SK-N-SH (cell line): ENCODE results near the gene MVB12B. TPM values are rescaled to one million over a fixed set of nuclear protein-coding genes. Genes with fewer than 3 reads are reported as not detected.

Experiments
- CTCF ChIA-PET: fragments of 300-600, 350-600 bp; formaldehyde crosslinking; extraction: SDS; loops from one replicate; lab custom pipeline; 2021; lab: Yijun Ruan, JAX
- POLR2A ChIA-PET: fragments of 350-600 bp; sonication (Branson Sonifier 250); formaldehyde crosslinking; extraction: SDS; loops from one replicate; lab custom pipeline; 2020; ENCODE audit warnings: antibody characterized with exemption, inconsistent platforms; lab: Yijun Ruan, JAX
- DNase-seq: peaks from one replicate; pipeline ENCODE4 v3.0.0; 2012
- H2AFZ ChIP-seq: fragments of 200-600 bp; sonication (generic); 2 replicates; pipeline ENCODE4 v1.8.1; 2016; ENCODE audit warnings: antibody characterized with exemption, mild to moderate bottlenecking, low read depth
- H3F3A ChIP-seq: fragments of 200-600 bp; sonication (generic); replicated peaks from 2 replicates; pipeline ENCODE3; 2016; ENCODE audit warnings: antibody characterized with exemption, mild to moderate bottlenecking; ENCODE audit not compliant: insufficient read depth
- H3K27ac ChIP-seq, 2 experiments: fragments of 200-500 bp in 1 of 2; fragments of 200-600 bp in 1 of 2; sonication (Bioruptor generic) in 1 of 2; sonication (generic), shearing (Covaris generic) in 1 of 2; 2 replicates each; pipeline versions ENCODE4 v1.5.1 to v1.6.1; 2014 to 2016; ENCODE audit warnings: low read depth in 2 of 2, inconsistent platforms in 1 of 2, low read length in 1 of 2, mild to moderate bottlenecking in 1 of 2, mixed read lengths in 1 of 2
- H3K27me3 ChIP-seq: fragments of 200-600 bp; sonication (generic), shearing (Covaris generic); 2 replicates; pipeline ENCODE4 v1.6.1; 2016; ENCODE audit warnings: mixed run types; ENCODE audit not compliant: insufficient read depth
- H3K36me3 ChIP-seq, 2 experiments: fragments of 200-500 bp in 1 of 2; fragments of 200-600 bp in 1 of 2; sonication (Bioruptor generic) in 1 of 2; sonication (generic) in 1 of 2; replicated peaks in 1 of 2; 2 replicates each; pipeline versions ENCODE3 to v1.5.1; 2014 to 2016; ENCODE audit warnings: low read length in 1 of 2, mild to moderate bottlenecking in 1 of 2; ENCODE audit not compliant: insufficient read depth in 2 of 2, control insufficient read depth in 1 of 2
- H3K4me1 ChIP-seq, 2 experiments: fragments of 200-500 bp in 1 of 2; fragments of 200-600 bp in 1 of 2; sonication (Bioruptor generic) in 1 of 2; sonication (generic), shearing (Covaris generic) in 1 of 2; 2 replicates each; pipeline versions ENCODE4 v1.5.1 to v1.6.1; 2014 to 2016; ENCODE audit warnings: low read depth in 1 of 2, low read length in 1 of 2, mixed run types in 1 of 2; ENCODE audit not compliant: insufficient read depth in 2 of 2, control insufficient read depth in 1 of 2
- H3K4me2 ChIP-seq: fragments of 200-600 bp; sonication (generic), shearing (Covaris generic); 2 replicates; pipeline ENCODE4 v1.6.1; 2017; ENCODE audit warnings: mixed run types
- H3K4me3 ChIP-seq, 2 experiments: fragments of 200-500 bp in 1 of 2; fragments of 200-600 bp in 1 of 2; sonication (Bioruptor generic) in 1 of 2; sonication (generic), shearing (Covaris generic) in 1 of 2; 2 replicates each; pipeline versions ENCODE4 v1.5.1 to v1.8.1; 2014 to 2016; ENCODE audit warnings: low read depth in 2 of 2, inconsistent platforms in 1 of 2, low read length in 1 of 2, mild to moderate bottlenecking in 1 of 2, mixed read lengths in 1 of 2, moderate library complexity in 1 of 2
- H3K79me2 ChIP-seq: fragments of 200-600 bp; sonication (generic); 2 replicates; pipeline ENCODE4 v1.8.1; 2017; ENCODE audit warnings: mild to moderate bottlenecking; ENCODE audit not compliant: insufficient read depth
- H3K9ac ChIP-seq: fragments of 200-600 bp; sonication (generic); 2 replicates; pipeline ENCODE4 v1.6.1; 2017; ENCODE audit warnings: mixed run types
- H3K9me2 ChIP-seq: fragments of 200-600 bp; sonication (generic); 2 replicates; pipeline ENCODE4 v1.6.1; 2017; ENCODE audit warnings: mixed run types
- H3K9me3 ChIP-seq: fragments of 200-600 bp; sonication (generic); 2 replicates; pipeline ENCODE4 v1.6.1; 2017; ENCODE audit warnings: mixed run types, mild to moderate bottlenecking, moderate library complexity
- H4K20me1 ChIP-seq: fragments of 200-600 bp; sonication (generic); 2 replicates; pipeline ENCODE4 v1.6.1; 2017; ENCODE audit warnings: mild to moderate bottlenecking, mixed run types; ENCODE audit not compliant: insufficient read depth
- CHD2 ChIP-seq: fragments of 150-350 bp; IDR thresholded peaks from 2 replicates; pipeline ENCODE4 v1.6.1; 2018; ENCODE audit warnings: low read length; ENCODE audit not compliant: partially characterized antibody
- ELF1 ChIP-seq: IDR thresholded peaks from 2 replicates; pipeline ENCODE4 v1.4.0; 2012
- FOSL2 ChIP-seq: IDR thresholded peaks from 2 replicates; pipeline ENCODE4 v1.4.0; 2012; ENCODE audit warnings: low read depth, mild to moderate bottlenecking, moderate library complexity, borderline replicate concordance
- GABPA ChIP-seq: IDR thresholded peaks from 2 replicates; pipeline ENCODE4 v1.4.0; 2012; ENCODE audit warnings: low read depth, mild to moderate bottlenecking
- IRF3 ChIP-seq: fragments of 150-350 bp; IDR thresholded peaks from 2 replicates; pipeline ENCODE4 v1.6.1; 2016; ENCODE audit warnings: mild to moderate bottlenecking, low read depth, low read length
- JUND ChIP-seq: IDR thresholded peaks from 2 replicates; pipeline ENCODE4 v1.4.0; 2012
- MEF2A ChIP-seq: IDR thresholded peaks from 2 replicates; pipeline ENCODE4 v1.4.0; 2012; ENCODE audit warnings: low read depth, borderline replicate concordance
- MXI1 ChIP-seq: IDR thresholded peaks from 2 replicates; pipeline ENCODE4 v1.6.1; 2012; ENCODE audit warnings: mild to moderate bottlenecking, low read depth, low read length, improper control_type of control experiment
- NFIC ChIP-seq: IDR thresholded peaks from 2 replicates; pipeline ENCODE4 v1.4.0; 2012; ENCODE audit warnings: borderline replicate concordance
- NRF1 ChIP-seq: IDR thresholded peaks from 2 replicates; pipeline ENCODE4 v1.6.1; 2012; ENCODE audit warnings: low read depth, mild to moderate bottlenecking, low read length
- PBX3 ChIP-seq: IDR thresholded peaks from 2 replicates; pipeline ENCODE4; 2012
- REST ChIP-seq: IDR thresholded peaks from 2 replicates; pipeline ENCODE4 v1.6.1; 2012; ENCODE audit warnings: mild to moderate bottlenecking, low read depth, low read length, moderate library complexity
- RXRA ChIP-seq: IDR thresholded peaks from 2 replicates; pipeline ENCODE4 v1.4.0; 2012; ENCODE audit warnings: low read depth, mild to moderate bottlenecking, borderline replicate concordance
- SIN3A ChIP-seq: IDR thresholded peaks from 2 replicates; pipeline ENCODE4 v1.6.1; 2012; ENCODE audit warnings: low read depth, mild to moderate bottlenecking, low read length, moderate library complexity, borderline replicate concordance
- SMC3 ChIP-seq: IDR thresholded peaks from 2 replicates; pipeline ENCODE4 v1.6.1; 2012; ENCODE audit warnings: low read depth, low read length, improper control_type of control experiment
- WGBS: methylation state at CpG from one replicate; pipeline ENCODE4 v1.1.6; 2017; ENCODE audit warnings: low lambda C conversion rate; 5-methylcytosine and 5-hydroxymethylcytosine counted together
- polyA plus RNA-seq, 3 experiments: library from polyadenylated mRNA; depleted of rRNA; stranded (reverse); fragments of >200 nt; gene quantifications; 2 replicates each; pipeline ENCODE4 v1.2.3, GENCODE V29; 2012

The MVB12B gene
- polyA plus RNA-seq, 1 of the 3 experiments (the other 2 are of a cell fraction): 5.1 TPM

GRCh38 chr9:126374366-126374781 is 47.7 kb downstream of the MVB12B start:
- POLR2A ChIA-PET: no interaction called here
- no peak overlapping the region for H2AFZ ChIP-seq

More at GRCh38 chr9:126374366-126374781, 47.7 kb downstream of the MVB12B start:
- H3K4me1 ChIP-seq: peaks cover 16 to 35% of the 10 kb centered on the region in 2 experiments; a peak in 3 of 4 replicates
- H3F3A ChIP-seq: peaks cover 7% of the 10 kb centered on the region
- no peaks in the 10 kb centered on the region for H3K9me2 ChIP-seq
- CTCF ChIA-PET: interaction anchor here (0.7 to 1.5 kb wide), 3 partner anchors 10 to 1209 kb away, joined by 3 read pairs; no protein-coding TSS in a partner anchor
- H3K27ac ChIP-seq: no peak overlapping the region
- H3K9me3 ChIP-seq: no peaks in the 10 kb centered on the region
- DNase-seq: no peak
- no peaks in the 10 kb centered on the region for H3K27me3 ChIP-seq
- no peak overlapping the region for H3K4me2 ChIP-seq
- H3K79me2 ChIP-seq: no peaks in the 10 kb centered on the region; the same call in 1 of the 2 replicates
- no peak overlapping the region for H3K4me3 ChIP-seq
- TF ChIP-seq MEF2A (no peak), CHD2 (no peak), FOSL2 (no peak), NFIC (no peak), SMC3 (no peak), RXRA (no peak), MXI1 (no peak), NRF1 (no peak), GABPA (no peak), JUND (no peak), PBX3 (no peak), SIN3A (no peak), IRF3 (no peak), REST (no peak), ELF1 (no peak)
- no peaks in the 10 kb centered on the region for H4K20me1 ChIP-seq
- no peak overlapping the region for H3K9ac ChIP-seq
- 100% methylated on average over 2 of the region's 4 CpGs for WGBS
- peaks cover 0 to 6% of the 10 kb centered on the region in 2 experiments for H3K36me3 ChIP-seq
